Activated T-cell treated with anti-CD3 and anti-CD28 coated beads for 48 hours (primary cell): ENCODE data around the gene ARHGAP1.
"Not testable (repeated sequence)": the region's sequence is repeated elsewhere in the genome, so short reads cannot be mapped to it uniquely, and the experiment has no call there.

Experiments
- DNase-seq: peaks from one replicate; pipeline ENCODE4 v3.0.0-alpha.2; 2020; ENCODE audit warnings: low read depth

ARHGAP1 gene

DNA sequence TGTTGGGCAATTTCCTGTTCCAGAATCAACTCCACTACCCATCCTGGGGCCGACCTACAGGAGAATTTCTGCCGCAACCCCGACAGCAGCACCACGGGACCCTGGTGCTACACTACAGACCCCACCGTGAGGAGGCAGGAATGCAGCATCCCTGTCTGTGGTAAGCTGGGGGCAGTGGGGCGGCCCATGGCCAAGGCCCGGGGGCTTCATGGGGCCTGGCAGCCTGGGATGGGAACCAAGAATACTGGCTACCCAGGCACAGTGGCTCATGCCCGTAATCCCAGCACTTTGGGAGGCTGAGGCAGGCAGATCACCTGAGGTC lies 22.9 kb upstream of the ARHGAP1 start:
- no peak for DNase-seq

DNA sequence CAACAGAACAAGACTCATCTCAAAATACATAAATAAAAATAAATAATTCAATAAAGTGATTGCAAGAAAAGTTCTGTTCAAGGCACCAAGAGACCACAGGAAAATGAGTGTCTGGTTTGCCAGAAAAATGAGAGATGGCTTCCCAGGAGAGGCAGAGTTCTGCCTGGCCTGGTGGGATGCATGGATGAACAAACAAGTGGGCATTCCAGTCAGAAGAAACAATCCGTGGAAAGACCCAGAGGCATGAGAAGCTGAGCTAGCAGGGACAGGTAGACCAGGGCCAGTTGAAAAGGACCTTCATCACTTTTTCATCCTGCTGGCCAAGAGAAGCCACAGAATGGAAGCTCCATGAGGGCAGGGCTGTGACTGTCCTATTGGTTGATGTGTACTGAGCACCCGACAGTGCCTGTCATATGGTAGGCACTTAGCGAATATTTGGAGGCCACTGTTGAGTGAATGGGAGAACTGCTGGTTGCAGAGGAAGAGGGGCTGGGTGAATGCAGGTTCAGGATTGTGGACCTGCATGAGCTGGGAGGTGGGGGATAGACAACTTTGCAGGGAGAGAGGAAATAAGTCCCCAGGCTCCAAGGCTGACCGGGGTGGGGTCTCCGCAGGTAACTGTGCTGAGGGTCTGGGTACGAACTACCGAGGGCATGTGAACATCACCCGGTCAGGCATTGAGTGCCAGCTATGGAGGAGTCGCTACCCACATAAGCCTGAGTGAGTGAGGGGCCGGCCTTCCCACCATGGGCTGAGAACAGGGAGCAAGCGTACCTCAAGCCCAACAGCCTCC lies 22.3 kb upstream of the ARHGAP1 start:
- no peak for DNase-seq

DNA sequence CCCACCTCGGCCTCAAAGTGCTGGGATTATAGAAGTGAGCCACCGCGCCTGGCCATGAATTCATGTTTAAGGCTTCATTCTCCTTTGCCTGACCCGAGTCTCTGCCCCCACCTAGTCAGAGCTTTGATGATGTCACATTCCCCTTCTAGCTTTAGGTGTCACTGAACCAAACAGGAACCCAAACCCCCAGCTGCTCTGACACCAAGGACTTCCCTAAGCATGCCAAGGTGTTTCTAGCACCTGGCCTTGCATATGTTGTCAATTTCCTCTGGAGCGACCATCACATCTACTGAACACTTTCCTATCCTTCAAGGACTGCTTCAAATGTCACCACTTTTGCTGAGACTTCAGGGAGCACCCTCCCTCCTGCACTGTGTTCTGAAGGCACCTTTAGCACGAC lies 20.9 kb upstream of the ARHGAP1 start:
- DNase-seq: no peak

DNA sequence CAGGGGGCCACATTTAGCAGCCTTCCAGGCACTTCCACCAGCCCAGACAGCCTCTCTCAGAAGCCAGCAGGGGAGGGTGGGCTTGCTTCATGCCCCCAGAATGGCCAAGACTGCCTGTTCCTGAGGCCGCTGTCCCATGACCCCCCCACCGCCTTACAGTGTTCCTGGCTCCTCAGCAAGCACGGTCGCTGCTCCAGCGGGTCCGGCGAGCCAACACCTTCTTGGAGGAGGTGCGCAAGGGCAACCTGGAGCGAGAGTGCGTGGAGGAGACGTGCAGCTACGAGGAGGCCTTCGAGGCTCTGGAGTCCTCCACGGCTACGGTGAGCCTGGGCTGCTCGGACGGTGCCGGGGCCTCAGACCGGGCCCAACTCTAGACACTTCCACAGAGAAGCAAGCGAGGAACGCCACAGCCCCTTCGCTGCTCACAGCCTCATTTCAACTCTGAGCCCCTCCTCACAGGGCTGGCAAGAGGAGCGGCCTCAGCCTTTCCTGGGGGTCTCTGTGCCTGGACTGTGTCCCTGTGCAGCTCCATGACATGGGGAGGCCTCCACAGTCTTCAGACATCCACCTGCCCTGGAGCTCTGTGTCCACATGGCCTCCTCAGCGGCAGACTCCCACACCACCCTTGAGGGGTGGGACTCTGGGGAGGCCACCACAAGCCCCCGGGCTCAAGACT lies 19.3 kb upstream of the ARHGAP1 start:
- no peak for DNase-seq

DNA sequence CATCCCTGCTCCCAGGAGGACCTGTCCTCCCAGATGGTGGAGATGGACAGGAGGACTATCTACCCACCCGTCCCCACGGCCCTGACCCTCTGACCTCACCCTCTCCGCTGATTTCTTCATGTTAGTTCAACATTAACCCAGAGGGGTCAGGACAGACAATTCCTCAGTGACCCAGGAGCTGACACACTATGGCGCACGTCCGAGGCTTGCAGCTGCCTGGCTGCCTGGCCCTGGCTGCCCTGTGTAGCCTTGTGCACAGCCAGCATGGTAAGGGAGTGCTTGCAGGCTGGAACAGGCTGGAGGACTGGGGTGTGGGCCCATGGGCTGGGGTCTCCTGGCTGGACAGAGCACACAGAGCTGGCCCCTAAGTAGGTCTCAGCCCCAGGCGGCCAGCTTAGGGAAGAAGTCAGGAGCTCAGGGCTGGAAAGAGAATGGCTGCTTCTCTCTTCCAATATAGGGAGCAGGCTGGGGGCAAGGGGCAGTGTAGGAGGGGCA lies 18.7 kb upstream of the ARHGAP1 start, which contains the start of gene F2:
Gene F2 (plus strand): TSS at position 166 of the 495 bp plus-strand sequence. CDS start 23 bp downstream, at position 189.
- DNase-seq: no peak

DNA sequence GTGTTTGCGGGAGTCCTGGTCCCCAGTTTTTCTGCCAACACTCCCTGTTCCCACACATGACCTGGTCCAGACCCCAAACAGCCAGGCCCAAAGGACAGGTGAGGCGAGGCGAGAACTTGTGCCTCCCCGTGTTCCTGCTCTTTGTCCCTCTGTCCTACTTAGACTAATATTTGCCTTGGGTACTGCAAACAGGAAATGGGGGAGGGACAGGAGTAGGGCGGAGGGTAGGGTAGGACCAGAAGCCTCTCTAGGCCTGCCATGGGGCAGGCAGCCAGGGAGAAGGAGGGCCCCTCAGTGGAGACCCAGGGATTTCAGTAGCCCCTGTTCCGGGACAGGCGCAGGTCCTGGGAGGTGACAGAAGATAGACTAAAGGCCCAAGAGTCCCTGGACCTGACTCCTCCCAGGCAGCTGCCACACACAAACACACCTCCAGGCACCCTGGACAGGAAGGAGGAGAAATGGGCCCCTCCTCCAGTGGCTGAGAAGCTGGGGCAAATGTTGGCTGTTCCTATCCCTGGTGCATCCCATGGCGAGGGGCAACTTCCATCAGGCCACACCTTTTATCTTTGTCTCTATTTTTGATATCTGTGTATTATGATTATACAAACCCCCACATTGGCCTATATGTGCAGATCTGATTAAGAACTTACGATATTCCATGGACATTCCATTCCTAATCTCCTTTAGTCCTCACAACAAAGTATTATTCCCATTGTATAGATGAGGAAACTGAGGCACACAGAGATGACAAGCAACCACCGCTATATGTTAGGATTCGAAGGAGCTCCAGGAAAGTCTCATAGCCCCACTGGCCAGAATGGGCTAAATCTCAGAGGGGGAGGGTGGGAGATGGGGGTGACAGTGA lies 18.0 kb upstream of the ARHGAP1 start:
- no peak for DNase-seq

DNA sequence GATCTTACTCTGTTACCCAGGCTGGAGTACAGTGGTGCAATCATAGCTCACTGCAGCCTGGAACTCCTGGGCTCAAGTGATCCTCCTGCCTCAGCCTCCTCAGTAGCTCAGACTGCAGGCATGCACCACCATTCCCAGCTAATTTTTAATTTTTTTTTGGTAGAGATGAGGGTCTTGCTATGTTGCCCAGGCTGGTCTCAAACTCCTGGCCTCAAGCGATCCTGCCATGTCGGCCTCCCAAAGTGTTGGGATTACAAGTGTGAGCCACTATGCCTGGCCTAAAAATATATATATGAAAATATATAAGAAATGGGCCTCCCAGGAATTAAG lies 17.4 kb upstream of the ARHGAP1 start:
- not testable (repeated sequence) for DNase-seq

DNA sequence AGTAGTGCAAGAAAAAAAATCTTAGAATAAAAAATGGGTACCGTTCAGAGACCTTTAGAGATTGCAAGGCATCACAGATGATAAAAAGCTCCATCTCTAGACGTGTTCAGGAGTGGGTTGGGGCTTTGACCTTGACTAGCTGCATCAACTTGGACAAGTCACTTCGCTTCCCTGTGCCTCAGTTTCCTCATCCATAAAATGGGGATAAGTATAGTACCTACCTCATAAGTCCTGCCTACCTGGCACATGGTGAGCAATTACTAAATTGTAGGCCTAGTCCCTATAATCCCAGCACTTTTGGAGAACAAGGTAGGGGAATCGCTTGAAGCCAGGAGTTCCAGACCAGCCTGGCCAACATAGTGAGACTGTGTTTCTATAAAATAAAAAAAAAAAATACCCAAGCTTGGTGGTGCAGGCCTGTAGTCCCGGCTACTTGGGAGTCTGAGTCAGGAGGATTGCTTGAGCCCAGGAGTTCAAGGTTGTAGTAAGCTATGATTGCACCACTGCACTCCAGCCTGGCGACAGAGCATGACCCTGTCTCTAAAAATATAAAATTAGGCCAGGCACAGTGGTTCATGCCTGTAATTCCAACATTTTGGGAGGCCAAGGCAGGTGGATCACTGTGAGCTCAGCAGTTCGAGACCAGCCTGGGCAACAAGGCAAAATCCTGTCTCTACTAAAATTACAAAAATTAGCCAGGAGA lies 12.6 kb upstream of the ARHGAP1 start:
- no peak for DNase-seq

DNA sequence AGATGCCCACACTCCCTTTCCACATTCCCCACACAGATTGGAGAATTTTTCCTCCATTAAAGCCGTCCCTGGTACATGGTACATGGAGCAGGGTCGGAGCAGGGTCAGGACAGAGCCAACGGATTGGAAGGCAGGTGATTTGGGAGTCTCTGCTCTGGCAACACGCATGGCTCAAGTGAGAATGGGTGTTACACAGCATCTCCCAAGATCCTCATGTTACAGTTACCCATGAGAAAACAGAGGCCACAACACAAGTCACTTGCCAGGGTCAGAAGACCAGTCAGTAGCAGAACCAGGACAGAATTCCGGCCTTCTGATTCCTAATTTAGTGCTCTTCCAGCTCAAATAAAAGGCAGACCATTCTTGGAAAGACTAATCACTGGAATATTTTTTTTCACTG lies 10.9 kb upstream of the ARHGAP1 start:
- DNase-seq: no peak

DNA sequence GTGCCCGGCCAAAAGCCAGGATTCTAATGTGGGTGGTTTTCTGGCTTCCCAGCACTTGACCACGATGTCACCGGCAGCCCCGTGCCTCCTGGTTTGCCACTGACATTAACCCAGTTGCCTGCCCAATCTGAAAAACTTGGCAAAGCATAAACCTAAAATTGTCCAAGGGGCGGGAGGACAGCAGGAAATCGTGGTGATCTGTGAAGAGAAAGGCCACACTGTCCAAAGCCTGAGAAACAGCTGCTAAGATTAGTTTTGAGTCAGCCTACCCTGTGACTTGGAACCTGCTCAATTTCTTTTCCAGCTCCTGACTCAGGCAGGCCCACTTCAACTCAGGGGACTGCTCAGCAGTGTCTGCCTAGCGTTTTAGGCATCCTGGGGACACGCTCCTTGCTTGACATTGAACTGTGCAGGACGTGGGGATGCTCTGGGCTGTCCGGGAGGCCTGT lies 10.4 kb upstream of the ARHGAP1 start:
- DNase-seq: no peak

DNA sequence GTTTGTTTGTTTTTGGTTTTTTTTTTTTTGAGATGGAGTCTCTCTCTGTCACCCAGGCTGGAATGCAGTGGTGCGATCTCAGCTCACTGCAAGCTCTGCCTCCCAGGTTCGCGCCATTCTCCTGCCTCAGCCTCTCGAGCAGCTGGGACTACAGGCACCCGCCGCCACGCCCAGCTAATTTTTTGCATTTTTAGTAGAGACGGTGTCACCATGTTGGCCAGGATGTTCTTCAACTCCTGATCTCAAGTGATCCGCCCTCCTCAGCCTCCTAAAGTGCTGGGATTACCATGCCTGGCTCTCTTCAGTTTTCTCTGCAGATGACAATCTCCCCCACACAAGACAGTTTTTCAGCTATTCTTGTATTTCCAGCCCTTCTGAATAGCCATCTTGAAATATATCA lies 8.9 kb upstream of the ARHGAP1 start:
- not testable (repeated sequence) for DNase-seq

DNA sequence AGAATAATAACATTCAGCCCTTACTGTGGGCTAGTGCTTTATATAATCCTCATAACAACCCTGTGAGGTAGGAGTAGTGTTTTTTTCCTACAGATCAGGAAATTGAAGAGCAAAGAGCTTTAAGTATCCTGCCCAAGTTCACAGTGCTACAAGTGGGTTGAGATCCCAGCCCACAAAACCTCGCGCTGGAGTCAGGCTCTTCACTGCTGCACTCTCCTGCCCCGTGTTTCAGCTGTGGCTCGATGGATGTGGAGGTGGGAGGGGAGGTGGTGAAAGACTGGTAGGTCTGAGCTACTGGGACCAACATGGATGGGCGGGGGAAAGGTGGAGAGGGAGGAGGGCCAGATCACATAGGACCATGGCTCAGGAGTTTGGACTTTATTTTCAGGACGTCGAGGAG lies 6.5 kb upstream of the ARHGAP1 start:
- no peak for DNase-seq

DNA sequence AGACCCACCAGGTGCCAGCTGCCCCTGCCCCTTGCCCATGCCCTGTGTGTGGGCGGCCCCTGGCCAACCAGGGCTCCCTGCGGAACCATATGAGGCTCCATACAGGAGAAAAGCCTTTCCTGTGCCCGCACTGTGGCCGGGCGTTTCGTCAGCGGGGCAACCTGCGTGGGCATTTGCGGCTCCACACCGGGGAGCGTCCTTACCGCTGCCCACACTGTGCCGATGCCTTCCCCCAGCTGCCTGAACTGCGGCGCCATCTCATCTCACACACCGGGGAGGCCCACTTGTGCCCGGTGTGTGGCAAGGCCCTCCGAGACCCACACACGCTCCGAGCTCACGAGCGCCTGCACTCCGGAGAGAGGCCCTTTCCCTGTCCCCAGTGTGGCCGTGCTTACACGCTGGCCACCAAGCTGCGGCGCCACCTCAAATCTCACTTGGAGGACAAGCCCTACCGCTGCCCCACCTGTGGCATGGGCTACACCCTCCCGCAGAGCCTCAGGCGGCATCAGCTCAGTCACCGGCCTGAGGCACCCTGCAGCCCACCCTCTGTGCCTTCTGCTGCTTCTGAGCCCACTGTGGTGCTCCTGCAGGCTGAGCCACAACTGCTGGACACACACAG lies 4.8 kb upstream of the ARHGAP1 start:
- DNase-seq: no peak

DNA sequence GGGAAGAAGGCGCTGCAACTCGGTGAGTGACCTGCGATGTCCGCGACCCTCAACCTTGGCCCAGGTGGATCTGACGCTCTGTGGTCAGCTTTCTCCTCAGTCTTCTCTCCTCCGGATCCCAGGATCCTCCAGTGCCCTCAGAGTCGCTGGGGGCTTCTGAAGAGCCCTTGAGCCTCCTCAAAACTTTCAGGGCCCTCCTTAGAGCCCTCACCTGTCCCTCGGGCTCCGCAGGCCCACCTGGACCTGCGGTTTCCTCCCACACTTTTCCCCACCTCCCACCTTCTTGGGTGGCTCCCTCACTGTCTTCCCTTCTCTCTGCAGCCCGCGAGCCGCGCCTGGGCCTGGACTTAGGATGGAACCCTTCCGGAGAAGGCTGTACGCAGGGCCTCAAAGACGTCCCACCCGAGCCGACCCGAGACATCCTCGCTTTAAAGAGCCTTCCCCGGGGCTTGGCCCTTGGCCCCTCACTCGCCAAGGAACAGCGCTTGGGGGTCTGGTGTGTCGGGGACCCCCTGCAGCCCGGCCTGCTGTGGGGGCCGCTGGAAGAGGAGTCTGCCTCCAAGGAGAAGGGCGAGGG lies 747 bp upstream of the ARHGAP1 start:
- DNase-seq: no peak

DNA sequence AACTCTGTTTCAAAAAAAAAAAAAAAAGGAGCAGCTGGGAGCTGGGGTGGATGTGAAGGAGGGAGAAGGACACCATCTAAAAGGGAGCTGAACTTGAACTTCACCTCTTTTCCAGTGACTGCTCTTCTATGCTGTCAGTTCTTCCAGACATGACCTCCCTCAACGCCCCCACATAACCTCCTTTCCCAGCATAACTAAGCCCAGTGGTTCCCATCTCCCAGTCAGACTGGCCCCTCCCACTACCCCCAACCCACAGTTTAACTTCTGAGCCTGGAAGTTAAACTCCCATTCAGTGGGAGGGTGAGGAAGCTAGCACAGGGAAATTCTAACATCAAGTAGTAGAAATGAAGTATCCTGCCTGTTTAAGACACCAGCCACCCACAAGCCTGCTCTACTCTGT lies 1.8 kb downstream of the ARHGAP1 start:
- no peak for DNase-seq

DNA sequence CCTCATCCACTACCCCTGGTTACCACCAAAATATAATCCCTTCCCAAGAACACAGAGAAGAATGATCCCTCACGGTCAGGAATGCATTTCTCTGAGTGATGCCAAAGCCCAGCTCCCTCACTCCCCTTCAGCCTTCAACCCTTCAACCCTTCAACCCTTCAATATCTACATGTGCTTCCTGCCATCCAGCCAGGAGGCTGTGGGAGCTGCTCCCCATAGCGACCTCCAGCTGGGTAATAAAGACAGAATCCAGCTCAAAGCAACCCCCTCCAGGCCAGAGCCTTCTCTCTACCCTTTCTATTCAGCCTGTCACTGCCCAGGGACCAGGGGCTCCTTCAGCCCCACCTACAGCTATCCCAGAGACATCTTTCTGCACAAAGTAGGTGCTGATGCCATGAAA lies 2.7 kb downstream of the ARHGAP1 start:
- no peak for DNase-seq

DNA sequence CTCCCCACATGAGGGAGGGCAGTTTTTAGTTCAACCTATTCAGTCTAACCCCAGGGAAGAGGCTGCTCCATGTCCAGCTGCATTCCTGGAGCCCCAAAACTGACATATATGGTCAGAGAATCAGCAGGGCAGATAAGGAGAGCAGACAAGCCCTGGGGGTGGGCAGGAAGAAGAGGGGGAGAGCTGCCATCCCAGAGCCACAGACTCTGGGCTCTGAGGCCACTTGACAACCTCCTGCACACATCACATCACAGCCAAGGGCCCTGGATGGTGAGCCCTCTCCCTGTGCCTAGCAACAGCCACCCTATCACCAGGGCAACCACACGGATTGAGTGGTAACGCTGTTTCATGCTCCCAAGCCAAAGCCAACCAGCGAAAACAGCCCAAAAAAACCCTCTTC lies 3.1 kb downstream of the ARHGAP1 start:
- no peak for DNase-seq

DNA sequence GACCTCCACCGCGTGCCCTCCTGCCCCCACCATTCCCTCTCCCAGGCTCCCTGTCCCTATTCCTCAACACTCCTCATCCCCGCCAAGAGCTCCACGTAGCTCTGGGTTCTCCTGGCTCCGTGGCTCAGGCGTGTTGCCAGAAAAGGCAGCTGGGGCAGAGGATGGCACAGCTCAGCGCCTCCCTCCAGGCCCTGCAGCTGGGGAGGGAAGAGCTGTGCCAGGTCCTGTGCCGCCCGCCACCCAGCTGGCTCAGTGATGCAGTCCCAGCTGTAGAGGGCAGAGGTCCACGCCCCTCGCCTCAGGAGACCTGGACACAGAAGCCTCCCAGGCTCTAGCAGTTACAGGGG lies 4.2 kb downstream of the ARHGAP1 start:
- DNase-seq: no peak

DNA sequence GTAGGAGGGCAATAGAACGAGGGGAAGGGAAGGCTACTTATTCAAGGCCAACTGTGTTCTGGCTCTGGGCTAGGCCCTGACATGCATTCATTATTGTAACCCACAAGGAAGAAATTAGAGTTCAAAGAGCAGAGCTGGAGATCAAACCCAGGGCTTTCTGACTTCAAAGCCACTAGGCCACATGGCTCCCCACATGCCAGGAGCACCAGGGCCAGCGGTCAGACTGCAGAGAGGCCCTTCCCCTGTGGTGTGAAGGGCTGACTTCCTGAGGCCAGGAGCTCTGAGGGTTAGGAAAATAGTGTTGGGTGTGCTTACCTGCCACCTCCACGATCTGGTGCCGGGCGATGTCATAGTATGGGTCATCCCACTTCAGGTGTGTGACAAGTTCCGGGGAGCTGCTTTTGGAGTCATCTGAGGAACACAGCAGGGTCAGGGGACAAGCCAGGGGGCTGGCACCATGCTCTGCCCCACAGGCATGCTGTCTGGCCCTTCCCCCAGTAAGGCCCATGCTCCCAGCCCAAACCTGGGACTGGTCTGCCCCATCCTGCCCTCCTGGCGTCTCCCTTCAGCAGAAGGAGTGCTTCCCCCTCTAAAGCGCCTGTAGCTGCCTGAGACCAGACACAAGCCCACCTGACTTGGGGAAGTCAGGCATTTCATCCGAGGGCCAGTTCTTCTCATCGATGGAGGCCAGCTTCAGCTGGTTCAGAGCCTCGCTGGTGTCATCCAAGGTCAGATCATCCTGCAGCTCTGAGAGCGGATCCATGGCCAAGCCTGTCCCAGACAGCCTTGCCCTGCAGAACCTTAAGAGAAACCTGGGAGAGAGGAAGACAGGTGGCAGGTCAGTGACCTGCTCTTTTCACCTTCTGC lies 4.8 kb downstream of the ARHGAP1 start:
- DNase-seq: no peak

DNA sequence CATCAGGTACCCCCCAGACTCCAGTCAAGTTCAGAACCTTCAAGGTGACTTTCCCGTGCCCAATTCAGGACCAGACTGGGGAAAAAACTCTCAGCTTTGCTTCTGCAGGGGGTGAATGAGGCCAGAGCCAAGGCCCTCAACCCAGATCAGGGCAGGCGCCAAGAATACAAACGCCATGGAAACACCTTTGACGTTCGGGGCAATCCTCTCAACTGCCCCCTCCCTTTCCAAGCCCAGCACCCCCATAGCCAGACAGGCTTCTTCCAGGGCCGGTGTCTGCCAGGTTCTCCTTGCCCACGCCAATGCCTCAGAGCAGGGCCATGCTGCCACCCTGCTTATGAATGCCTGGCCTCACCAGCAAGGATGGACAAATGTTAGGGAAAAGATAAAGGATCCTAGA lies 5.8 kb downstream of the ARHGAP1 start:
- no peak for DNase-seq
